Effector memory CD4-positive, alpha-beta T cell (primary cell): ENCODE measurements around the gene C1orf122.
A peak's percentile ranks its signal among the peaks of the same experiment; 100 is the strongest.

Source experiments
- DNase-seq, 3 donors: peaks; one replicate each; pipeline ENCODE4 v3.0.0-alpha.2; 2020
- H3K27ac ChIP-seq: 2 replicates; pipeline ENCODE4 v1.7.0; 2013; ENCODE audit warnings: mild to moderate bottlenecking, low read length, moderate library complexity; ENCODE audit not compliant: insufficient read depth, poor library complexity, severe bottlenecking
- H3K27me3 ChIP-seq: replicated peaks from 2 replicates; pipeline ENCODE4 v1.7.0; 2013; ENCODE audit warnings: mild to moderate bottlenecking, low read length; ENCODE audit not compliant: insufficient read depth, control insufficient read depth, poor library complexity, severe bottlenecking
- H3K36me3 ChIP-seq: 2 replicates; pipeline ENCODE4 v1.7.0; 2013; ENCODE audit warnings: mild to moderate bottlenecking, low read length, moderate library complexity; ENCODE audit not compliant: control insufficient read depth, insufficient read depth
- H3K4me1 ChIP-seq: 2 replicates; pipeline ENCODE4 v1.7.0; 2013; ENCODE audit warnings: low read length, mild to moderate bottlenecking; ENCODE audit not compliant: control insufficient read depth, insufficient read depth, poor library complexity, severe bottlenecking
- H3K4me3 ChIP-seq: 2 replicates; pipeline ENCODE4 v1.7.0; 2013; ENCODE audit warnings: low read length, low read depth, mild to moderate bottlenecking; ENCODE audit not compliant: insufficient read depth, poor library complexity, severe bottlenecking
- H3K9me3 ChIP-seq: 2 replicates; pipeline ENCODE4 v1.7.0; 2013; ENCODE audit warnings: mild to moderate bottlenecking, low read length, moderate library complexity; ENCODE audit not compliant: control insufficient read depth
- total RNA-seq, 3 donors: gene quantifications; one replicate each; lab custom pipeline; 2026; lab: John Stamatoyannopoulos, UW

The C1orf122 gene
- total RNA-seq, result 12.8 to 15.1 (median 14.0) reads per million in 3 donors

GRCh38 chr1:37807555-37808368, at the start of gene C1orf122, which contains the start of gene YRDC:
TSS of gene C1orf122 (plus strand) at chr1:37807790. CDS start at chr1:37808405, 615 bp downstream.
TSS of gene YRDC (minus strand) at chr1:37808208. CDS start at chr1:37808180, 28 bp downstream.
- peak; percentile 83 to 88 (median 84) for DNase-seq
- H3K36me3 ChIP-seq, result peaks cover 39% of the 10 kb centered on the region
- H3K9me3 ChIP-seq, result no peaks in the 10 kb centered on the region

DNA sequence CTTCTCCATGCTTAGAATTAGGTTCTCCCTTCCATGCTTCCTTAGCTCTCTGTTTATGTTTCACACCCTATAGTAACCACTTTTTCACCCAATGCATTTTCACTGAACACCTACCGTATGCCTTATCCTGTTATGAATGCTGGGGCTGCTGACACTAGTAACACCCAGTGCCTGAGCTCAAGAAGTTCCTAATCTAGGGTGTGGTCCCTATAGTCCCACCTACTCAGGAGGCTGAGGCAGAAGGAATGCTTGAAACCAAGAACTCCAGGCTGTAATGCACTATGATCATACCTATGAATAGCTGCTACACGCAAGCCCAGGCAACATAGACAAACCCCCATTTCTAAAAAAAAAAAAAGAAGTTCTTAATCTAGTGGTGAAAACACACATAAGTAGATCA, 48.1 kb upstream of the C1orf122 start:
- H3K36me3 ChIP-seq, result no peaks in the 10 kb centered on the region
- H3K4me3 ChIP-seq, result no peak overlapping the region
- peaks cover 6% of the 10 kb centered on the region for H3K27me3 ChIP-seq

More at GRCh38 chr1:37807555-37808368, at the start of gene C1orf122, which contains the start of gene YRDC:
- H3K27me3 ChIP-seq, result no peaks in the 10 kb centered on the region
- peaks cover 19% of the 10 kb centered on the region for H3K4me1 ChIP-seq
- peak within 1 kb of the TSS; percentile 89 for H3K4me3 ChIP-seq
- peak within 1 kb of the TSS; percentile 88 for H3K27ac ChIP-seq

DNA sequence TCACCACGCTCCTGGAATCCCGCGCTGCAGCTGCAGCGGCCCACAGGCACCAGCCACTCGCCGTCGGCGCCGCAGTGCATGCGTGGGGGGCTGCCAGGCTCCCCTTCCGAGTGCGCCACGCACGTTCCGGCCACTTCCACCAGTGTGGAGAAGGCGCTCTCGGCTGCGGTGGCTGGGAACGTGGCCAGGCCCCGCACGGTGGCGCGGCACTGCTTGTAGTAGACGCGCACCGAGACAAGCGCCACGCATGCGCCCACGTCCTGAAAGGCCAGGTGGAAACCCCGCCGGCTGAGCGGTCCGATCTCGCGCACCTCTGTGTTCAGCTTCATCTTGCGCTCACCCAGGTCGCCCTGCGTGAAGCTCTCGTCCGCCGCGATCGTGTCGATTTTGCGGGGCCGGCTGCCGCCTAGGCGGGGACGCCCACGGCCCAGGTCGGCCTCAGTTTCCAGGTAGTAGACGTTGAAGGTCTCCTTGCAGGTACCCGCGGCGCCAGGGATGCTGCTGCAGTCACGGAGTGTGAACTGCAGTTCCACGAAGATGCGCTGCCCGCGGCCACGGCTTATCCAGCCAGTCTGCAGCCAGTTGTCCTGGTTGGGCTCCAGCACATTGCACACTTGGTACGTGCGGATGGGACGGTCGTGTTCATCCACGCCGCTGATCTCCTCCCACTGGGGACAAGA, 46.0 kb upstream of the C1orf122 start:
- Histone ChIP-seq H3K27ac (no peak overlapping the region), H3K4me1 (peaks cover 11% of the 10 kb centered on the region), H3K9me3 (no peaks in the 10 kb centered on the region), H3K4me3 (no peak overlapping the region), H3K27me3 (peaks cover 26% of the 10 kb centered on the region), H3K36me3 (no peaks in the 10 kb centered on the region)
- no peak for DNase-seq

More for the DNA sequence above, 48.1 kb upstream of the C1orf122 start:
- Histone ChIP-seq H3K4me1 (no peaks in the 10 kb centered on the region), H3K9me3 (no peaks in the 10 kb centered on the region), H3K27ac (no peak overlapping the region)
- DNase-seq, result no peak

- H3K4me1 ChIP-seq, result peaks cover 11% of the 10 kb centered on the region
- H3K27ac ChIP-seq, result no peak overlapping the region
- H3K9me3 ChIP-seq, result no peaks in the 10 kb centered on the region
- no peak for DNase-seq
- peaks cover 31% of the 10 kb centered on the region for H3K27me3 ChIP-seq
- H3K36me3 ChIP-seq, result no peaks in the 10 kb centered on the region
- no peak overlapping the region for H3K4me3 ChIP-seq
Measured at GRCh38 chr1:37762516-37762915, 45.1 kb upstream of the C1orf122 start.

DNA sequence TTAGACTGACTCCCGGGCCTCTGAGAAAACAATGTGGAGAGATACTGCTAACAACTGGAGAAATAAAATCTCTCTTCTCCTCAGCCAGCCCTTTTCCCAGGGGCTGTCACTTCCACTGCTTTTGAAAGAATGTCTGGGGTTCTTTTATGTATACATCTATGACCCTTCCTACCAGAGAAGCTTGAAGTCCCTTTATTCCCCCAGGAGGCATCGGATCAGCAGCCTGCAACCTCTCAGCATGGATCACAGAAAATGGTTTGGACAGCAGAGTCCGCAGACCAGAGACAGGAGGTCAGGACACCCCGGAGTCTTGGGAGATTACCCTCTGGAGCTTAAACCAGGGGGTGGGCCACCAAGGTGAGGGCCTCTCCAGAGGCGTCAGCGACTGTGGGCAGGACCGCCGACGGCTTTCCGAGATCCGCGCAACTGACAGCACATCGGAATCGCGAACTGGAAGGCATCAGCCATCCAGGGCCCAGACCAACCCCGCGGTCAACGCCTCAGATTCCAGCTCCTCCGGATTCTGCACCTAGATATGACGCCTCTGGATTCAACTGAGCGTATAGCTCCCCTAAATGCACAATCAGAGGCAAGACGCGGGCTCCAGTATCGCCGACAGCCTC, 43.7 kb upstream of the C1orf122 start:
- DNase-seq, result no peak
- H3K27me3 ChIP-seq, result peaks cover 31% of the 10 kb centered on the region

DNA sequence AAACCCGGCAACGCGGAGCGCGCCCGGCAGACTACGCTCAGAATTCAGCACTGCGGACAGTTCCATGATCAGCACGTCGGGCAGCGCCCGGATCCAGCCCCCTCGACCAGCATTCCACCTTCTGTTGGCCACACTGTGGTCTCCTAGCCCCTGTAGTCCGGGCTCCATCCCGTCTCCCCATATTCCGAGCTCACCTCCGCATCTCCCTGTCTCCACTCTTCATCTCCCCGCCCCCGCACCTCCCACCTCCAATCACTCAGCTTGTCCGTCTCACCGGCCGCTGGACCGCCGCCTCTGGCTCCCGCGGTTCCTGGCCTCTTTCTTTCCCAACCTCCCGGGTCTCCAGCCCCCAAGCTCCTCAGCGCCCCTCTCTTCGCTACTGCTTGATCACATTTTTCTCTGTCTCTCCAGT, 43.2 kb upstream of the C1orf122 start:
- Histone ChIP-seq H3K27me3 (peaks cover 31% of the 10 kb centered on the region), H3K9me3 (no peaks in the 10 kb centered on the region), H3K4me3 (no peak overlapping the region), H3K36me3 (no peaks in the 10 kb centered on the region), H3K27ac (no peak overlapping the region), H3K4me1 (peaks cover 11% of the 10 kb centered on the region)
- DNase-seq, result no peak

More for the DNA sequence above, 43.7 kb upstream of the C1orf122 start:
- no peak overlapping the region for H3K4me3 ChIP-seq
- peaks cover 11% of the 10 kb centered on the region for H3K4me1 ChIP-seq
- H3K36me3 ChIP-seq, result no peaks in the 10 kb centered on the region
- no peaks in the 10 kb centered on the region for H3K9me3 ChIP-seq
- H3K27ac ChIP-seq, result no peak overlapping the region

DNA sequence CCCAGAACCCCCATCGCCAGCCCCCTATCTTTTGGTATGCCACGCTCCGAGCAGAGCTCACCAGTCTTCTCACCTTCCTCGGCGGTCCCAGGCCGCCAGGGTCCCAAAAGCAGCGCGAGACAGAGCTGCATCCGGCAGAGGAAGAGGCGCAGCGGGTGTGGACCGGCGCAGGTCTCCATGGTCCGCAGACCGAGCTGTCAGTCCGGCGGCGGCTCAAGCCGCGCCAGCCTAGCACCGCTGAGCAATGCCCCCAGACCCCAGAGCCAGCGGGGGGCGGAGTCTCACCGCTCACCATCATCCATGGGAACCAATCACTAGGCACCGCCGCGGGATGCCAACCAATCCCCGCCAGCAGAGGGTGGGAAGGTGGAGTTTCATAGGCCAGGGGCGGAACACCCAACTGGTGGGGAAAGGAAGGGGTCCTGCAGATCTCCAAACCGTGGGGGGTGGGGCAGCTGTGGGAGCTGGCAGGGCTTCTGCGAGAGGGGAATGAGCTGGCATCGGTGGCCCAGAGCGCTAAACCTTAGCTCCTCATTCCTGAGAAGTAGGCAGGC, 42.6 kb upstream of the C1orf122 start, which contains the start of gene EPHA10:
Gene EPHA10, minus strand, starts transcription at position 233 of the 554 bp plus-strand sequence. Its CDS starts 54 bp downstream, at position 179.
- H3K9me3 ChIP-seq, result no peaks in the 10 kb centered on the region
- H3K36me3 ChIP-seq, result no peaks in the 10 kb centered on the region
- H3K27me3 ChIP-seq, result peaks cover 31% of the 10 kb centered on the region
- DNase-seq, result no peak
- peaks cover 11% of the 10 kb centered on the region for H3K4me1 ChIP-seq
- H3K4me3 ChIP-seq, result no peak within 1 kb of the TSS
- H3K27ac ChIP-seq, result no peak within 1 kb of the TSS

- Histone ChIP-seq H3K4me3 (no peak overlapping the region), H3K4me1 (peaks cover 11% of the 10 kb centered on the region), H3K27me3 (peaks cover 31% of the 10 kb centered on the region), H3K27ac (no peak overlapping the region), H3K36me3 (no peaks in the 10 kb centered on the region), H3K9me3 (no peaks in the 10 kb centered on the region)
- no peak for DNase-seq
Measured at GRCh38 chr1:37765916-37766664, 41.5 kb upstream of the C1orf122 start.

DNA sequence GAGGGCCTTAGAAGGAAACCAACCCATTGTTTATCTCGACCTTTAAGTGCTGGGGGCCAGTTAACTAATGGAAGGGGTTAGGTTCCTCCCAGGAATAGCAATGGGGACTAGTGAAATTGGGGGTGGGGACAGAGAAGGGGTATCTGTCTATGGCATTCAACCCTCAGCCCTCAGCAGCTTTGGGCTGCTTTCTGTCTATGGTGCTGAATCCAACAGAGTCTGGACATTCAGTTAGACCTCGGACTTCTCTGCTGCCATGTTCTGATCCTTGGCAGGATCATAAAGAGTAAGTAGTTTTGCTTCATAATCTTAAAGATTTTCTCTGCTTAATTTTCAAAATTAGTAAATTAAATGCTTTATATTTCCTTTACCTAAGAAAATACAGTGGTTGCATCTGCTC, 40.1 kb upstream of the C1orf122 start:
- DNase-seq, result no peak
- Histone ChIP-seq H3K36me3 (no peaks in the 10 kb centered on the region), H3K4me1 (peaks cover 11% of the 10 kb centered on the region), H3K9me3 (no peaks in the 10 kb centered on the region), H3K27me3 (peaks cover 31% of the 10 kb centered on the region), H3K4me3 (no peak overlapping the region), H3K27ac (no peak overlapping the region)
